H9 (cell line): ENCODE data around the gene RWDD4. TPM values are rescaled to one million over a fixed set of nuclear protein-coding genes. Genes with fewer than 3 reads are reported as not detected.

Experiments
- DNase-seq: peaks from one replicate; pipeline ENCODE4 v3.0.0-alpha.2; 2017
- H2AFZ ChIP-seq: one replicate; pipeline ENCODE4 v1.6.1; 2013; ENCODE audit warnings: mild to moderate bottlenecking, low read length, control low read depth, moderate library complexity
- H2AK5ac ChIP-seq: 2 replicates; pipeline ENCODE4 v1.6.1; 2013; ENCODE audit warnings: low read length, control low read depth, mixed read lengths; ENCODE audit not compliant: insufficient read length
- H2BK120ac ChIP-seq: one replicate; pipeline ENCODE4 v1.6.1; 2013; ENCODE audit warnings: low read depth, mild to moderate bottlenecking, low read length, control low read depth, inconsistent platforms; ENCODE audit not compliant: poor library complexity, severe bottlenecking
- H2BK12ac ChIP-seq: 2 replicates; pipeline ENCODE4 v1.6.1; 2013; ENCODE audit warnings: low read length, control low read depth, mixed read lengths, low read depth; ENCODE audit not compliant: insufficient read length
- H2BK15ac ChIP-seq: 2 replicates; pipeline ENCODE4 v1.6.1; 2013; ENCODE audit warnings: low read depth, low read length, control low read depth
- H2BK20ac ChIP-seq: one replicate; pipeline ENCODE4 v1.6.1; 2013; ENCODE audit warnings: low read depth, mild to moderate bottlenecking, low read length, control low read depth, inconsistent platforms; ENCODE audit not compliant: poor library complexity, severe bottlenecking
- H2BK5ac ChIP-seq: 2 replicates; pipeline ENCODE4 v1.6.1; 2013; ENCODE audit warnings: low read length, control low read depth, mixed read lengths; ENCODE audit not compliant: insufficient read length
- H3K14ac ChIP-seq: 2 replicates; pipeline ENCODE4 v1.6.1; 2013; ENCODE audit warnings: low read length, control low read depth; ENCODE audit not compliant: insufficient read depth
- H3K18ac ChIP-seq: 2 replicates; pipeline ENCODE4 v1.6.1; 2013; ENCODE audit warnings: low read depth, mild to moderate bottlenecking, mixed read lengths, low read length, control low read depth; ENCODE audit not compliant: insufficient read length
- H3K23ac ChIP-seq: 2 replicates; pipeline ENCODE4 v1.6.1; 2013; ENCODE audit warnings: low read length, control low read depth, mixed read lengths, low read depth; ENCODE audit not compliant: insufficient read length
- H3K23me2 ChIP-seq: 2 replicates; pipeline ENCODE4 v1.6.1; 2013; ENCODE audit warnings: low read depth, mild to moderate bottlenecking, mixed read lengths, low read length, control low read depth; ENCODE audit not compliant: insufficient read length, poor library complexity, severe bottlenecking
- H3K27ac ChIP-seq: 2 replicates; pipeline ENCODE4 v1.5.1; 2013; ENCODE audit warnings: low read length, control low read depth, mixed read lengths, low read depth; ENCODE audit not compliant: insufficient read length
- H3K27me3 ChIP-seq: 2 replicates; pipeline ENCODE4 v1.6.1; 2013; ENCODE audit warnings: low read length, control low read depth, inconsistent platforms; ENCODE audit not compliant: insufficient read depth
- H3K4ac ChIP-seq: 2 replicates; pipeline ENCODE4 v1.6.1; 2013; ENCODE audit warnings: low read depth, mild to moderate bottlenecking, control low read depth, inconsistent platforms, low read length, moderate library complexity
- H3K4me1 ChIP-seq: 2 replicates; pipeline ENCODE4 v1.6.1; 2013; ENCODE audit warnings: low read length, control low read depth, inconsistent platforms; ENCODE audit not compliant: insufficient read depth
- H3K4me2 ChIP-seq: 2 replicates; pipeline ENCODE4 v1.6.1; 2013; ENCODE audit warnings: low read length, control low read depth, mixed read lengths; ENCODE audit not compliant: insufficient read length, insufficient read depth
- H3K56ac ChIP-seq: 2 replicates; pipeline ENCODE4 v1.6.1; 2013; ENCODE audit warnings: low read depth, mild to moderate bottlenecking, mixed read lengths, low read length, control low read depth; ENCODE audit not compliant: insufficient read length
- H3K79me1 ChIP-seq: 2 replicates; pipeline ENCODE4 v1.6.1; 2013; ENCODE audit warnings: low read depth, mild to moderate bottlenecking, moderate library complexity, low read length, control low read depth, inconsistent platforms; ENCODE audit not compliant: insufficient read depth, poor library complexity, severe bottlenecking
- H3K79me2 ChIP-seq: 2 replicates; pipeline ENCODE4 v1.6.1; 2013; ENCODE audit warnings: low read length, control low read depth, inconsistent platforms; ENCODE audit not compliant: insufficient read depth
- H3K9ac ChIP-seq: 2 replicates; pipeline ENCODE4 v1.6.1; 2013; ENCODE audit warnings: low read length, control low read depth, mixed read lengths; ENCODE audit not compliant: insufficient read length; ENCODE audit errors: extremely low read depth
- H3K9me3 ChIP-seq: one replicate; pipeline ENCODE4 v1.6.1; 2013; ENCODE audit warnings: low read depth, low read length, inconsistent platforms; ENCODE audit not compliant: control insufficient read depth
- H3T11ph ChIP-seq: one replicate; pipeline ENCODE4 v1.6.1; 2013; ENCODE audit warnings: mild to moderate bottlenecking, low read length, control low read depth, inconsistent platforms
- H4K20me1 ChIP-seq: one replicate; pipeline ENCODE4 v1.6.1; 2013; ENCODE audit not compliant: control insufficient read depth, insufficient read length, insufficient read depth
- H4K5ac ChIP-seq: 2 replicates; pipeline ENCODE4 v1.6.1; 2013; ENCODE audit warnings: low read depth, mild to moderate bottlenecking, mixed read lengths, low read length, control low read depth; ENCODE audit not compliant: insufficient read length
- H4K8ac ChIP-seq: replicated peaks from 2 replicates; pipeline ENCODE4 v1.6.1; 2013; ENCODE audit warnings: low read length, control low read depth, mixed read lengths, low read depth; ENCODE audit not compliant: insufficient read length
- H4K91ac ChIP-seq: 2 replicates; pipeline ENCODE4 v1.6.1; 2013; ENCODE audit warnings: low read depth, mild to moderate bottlenecking, moderate library complexity, mixed read lengths, low read length, control low read depth; ENCODE audit not compliant: insufficient read length
- H3K27ac Mint-ChIP-seq, 3 experiments: 2 replicates in 2 of 3; 3 replicates in 1 of 3; pipeline ENCODE4 v1.8.0; 2020 to 2021; ENCODE audit warnings: mixed read lengths in 3 of 3, mild to moderate bottlenecking in 1 of 3, moderate library complexity in 1 of 3
- H3K27me3 Mint-ChIP-seq: 2 replicates; pipeline ENCODE4 v1.8.0; 2021; ENCODE audit warnings: low read depth, mild to moderate bottlenecking, moderate library complexity, mixed read lengths
- H3K36me3 Mint-ChIP-seq, 3 experiments: 2 replicates in 2 of 3; 3 replicates in 1 of 3; pipeline ENCODE4 v1.8.0; 2020 to 2021; ENCODE audit warnings: low read depth in 3 of 3, mixed read lengths in 3 of 3; ENCODE audit not compliant: insufficient read depth in 1 of 3
- H3K4me1 Mint-ChIP-seq, 2 experiments: 2 replicates each; pipeline ENCODE4 v1.8.0; 2020; ENCODE audit warnings: mixed read lengths in 2 of 2
- H3K4me3 Mint-ChIP-seq, 2 experiments: 2 replicates in 1 of 2; 3 replicates in 1 of 2; pipeline ENCODE4 v1.8.0; 2020 to 2021; ENCODE audit warnings: mild to moderate bottlenecking in 2 of 2, mixed read lengths in 2 of 2, moderate library complexity in 1 of 2
- H3K9me3 Mint-ChIP-seq, 2 experiments: 2 replicates in 1 of 2; 3 replicates in 1 of 2; pipeline ENCODE4 v1.8.0; 2020; ENCODE audit warnings: mild to moderate bottlenecking in 2 of 2, mixed read lengths in 2 of 2, moderate library complexity in 1 of 2
- WGBS: extraction: QIAGEN DNeasy Blood & Tissue Kit; methylation state at CpG from one replicate; pipeline ENCODE4 v1.1.7; 2013; ENCODE audit warnings: missing lambda C conversion rate, low lambda C conversion rate, mixed read lengths; ENCODE audit not compliant: insufficient read length; ENCODE audit errors: extremely low coverage; 5-methylcytosine and 5-hydroxymethylcytosine counted together
- total RNA-seq: library from RNA; stranded (reverse); gene quantifications from 2 replicates; pipeline ENCODE4 v1.2.1, GENCODE V29; 2021
- TF ChIP-seq, protein P1 (sequence below): fragments of 200-600 bp; sonication (generic); conservative IDR thresholded peaks from 3 replicates; pipeline ENCODE4 v1.8.0; 2021; ENCODE audit warnings: antibody characterized with exemption, mild to moderate bottlenecking

RWDD4 gene
- total RNA-seq, 1 experiment from 2014 or later: 17.8 TPM

DNA sequence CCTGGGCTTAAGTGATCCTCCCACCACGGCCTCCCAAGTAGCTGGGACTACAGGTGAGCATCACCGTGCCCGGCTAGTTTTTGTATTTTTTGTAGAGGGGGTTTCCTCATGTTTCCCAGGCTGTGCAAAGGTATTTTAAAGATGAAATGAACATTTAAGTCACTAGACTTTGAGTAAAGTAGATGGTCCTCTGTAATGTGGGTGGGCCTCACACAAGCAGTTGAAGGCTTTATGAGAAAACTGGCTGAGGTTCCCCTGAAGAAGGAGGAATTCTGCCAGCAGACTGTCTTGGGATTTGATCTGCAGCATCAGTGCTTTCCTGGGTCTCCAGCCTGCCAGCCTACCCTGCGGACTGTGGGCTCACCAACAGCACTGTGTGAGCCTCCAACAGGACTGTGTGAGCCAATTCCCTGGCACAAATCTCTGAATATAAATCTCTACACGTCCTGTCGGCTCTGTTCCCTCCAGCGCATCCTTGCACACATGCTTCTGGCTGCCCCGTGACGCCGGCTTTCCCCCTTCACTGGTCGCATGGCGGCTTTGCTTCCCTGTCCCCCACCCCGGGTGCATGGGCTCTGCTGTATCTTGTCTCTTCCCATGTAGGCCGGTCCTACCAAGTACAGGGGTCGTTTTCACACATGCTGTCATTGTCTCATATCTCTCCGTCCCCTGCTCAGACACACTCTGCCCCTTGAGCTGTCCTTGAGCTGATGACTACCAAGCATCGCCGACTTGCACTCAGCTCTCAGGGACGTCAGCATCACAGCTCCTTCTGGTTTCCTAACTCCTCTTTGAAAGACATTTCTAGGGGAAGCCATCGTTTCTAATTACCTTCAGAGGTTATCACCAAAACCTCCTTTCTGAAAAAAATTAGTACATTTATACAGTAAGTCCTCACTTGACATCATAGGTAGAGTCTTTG, 46.4 kb downstream of the RWDD4 start:
- Histone ChIP-seq H2BK5ac (no peak overlapping the region), H3K27ac (no peak overlapping the region), H2BK20ac (no peak overlapping the region), H3K79me2 (no peaks in the 10 kb centered on the region), H3K9ac (no peak overlapping the region), H2AK5ac (no peak overlapping the region), H4K20me1 (no peaks in the 10 kb centered on the region), H4K5ac (no peak overlapping the region), H3K23ac (no peak overlapping the region), H3K9me3 (no peaks in the 10 kb centered on the region), H3K27me3 (no peaks in the 10 kb centered on the region), H3K4ac (no peak overlapping the region), H3T11ph (no peak overlapping the region), H3K18ac (no peak overlapping the region), H2BK120ac (no peak overlapping the region), H3K79me1 (no peaks in the 10 kb centered on the region), H2BK12ac (no peak overlapping the region), H2BK15ac (no peak overlapping the region), H3K4me1 (no peaks in the 10 kb centered on the region; the same call in 1 of the 2 replicates), H3K4me2 (no peak overlapping the region), H3K56ac (no peak overlapping the region), H2AFZ (no peak overlapping the region), H3K14ac (no peak overlapping the region), H3K23me2 (no peaks in the 10 kb centered on the region), H4K8ac (no peak overlapping the region), H4K91ac (no peak overlapping the region)
- TF ChIP-seq, protein P1, sequence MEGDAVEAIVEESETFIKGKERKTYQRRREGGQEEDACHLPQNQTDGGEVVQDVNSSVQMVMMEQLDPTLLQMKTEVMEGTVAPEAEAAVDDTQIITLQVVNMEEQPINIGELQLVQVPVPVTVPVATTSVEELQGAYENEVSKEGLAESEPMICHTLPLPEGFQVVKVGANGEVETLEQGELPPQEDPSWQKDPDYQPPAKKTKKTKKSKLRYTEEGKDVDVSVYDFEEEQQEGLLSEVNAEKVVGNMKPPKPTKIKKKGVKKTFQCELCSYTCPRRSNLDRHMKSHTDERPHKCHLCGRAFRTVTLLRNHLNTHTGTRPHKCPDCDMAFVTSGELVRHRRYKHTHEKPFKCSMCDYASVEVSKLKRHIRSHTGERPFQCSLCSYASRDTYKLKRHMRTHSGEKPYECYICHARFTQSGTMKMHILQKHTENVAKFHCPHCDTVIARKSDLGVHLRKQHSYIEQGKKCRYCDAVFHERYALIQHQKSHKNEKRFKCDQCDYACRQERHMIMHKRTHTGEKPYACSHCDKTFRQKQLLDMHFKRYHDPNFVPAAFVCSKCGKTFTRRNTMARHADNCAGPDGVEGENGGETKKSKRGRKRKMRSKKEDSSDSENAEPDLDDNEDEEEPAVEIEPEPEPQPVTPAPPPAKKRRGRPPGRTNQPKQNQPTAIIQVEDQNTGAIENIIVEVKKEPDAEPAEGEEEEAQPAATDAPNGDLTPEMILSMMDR: no peak
- no peaks in the 10 kb centered on the region for H3K36me3 Mint-ChIP-seq
- WGBS: no CpG with 5 or more reads among the region's 20 CpGs
- no peak for DNase-seq
- H3K27ac Mint-ChIP-seq: no peak overlapping the region
- peaks cover 4% of the 10 kb centered on the region for H3K27me3 Mint-ChIP-seq
- H3K4me1 Mint-ChIP-seq: peaks cover 0 to 4% of the 10 kb centered on the region in 2 experiments; a peak in 1 of 4 replicates
- H3K9me3 Mint-ChIP-seq: no peaks in the 10 kb centered on the region; a peak in 2 of 5 replicates
- no peak overlapping the region for H3K4me3 Mint-ChIP-seq
